OCI-LY3 (cell line): Measurements from ENCODE around the gene NBEAL2.

Source experiments
- H2AFZ ChIP-seq: fragments of 200-600, 300-600 bp; shearing (Covaris generic); 2 replicates; pipeline ENCODE4 v1.6.0; 2014; ENCODE audit warnings: antibody characterized with exemption, low read depth, low read length
- H3K27ac ChIP-seq: fragments of 200-600, 300-600 bp; sonication (generic); 2 replicates; pipeline ENCODE4 v1.5.1; 2014; ENCODE audit warnings: mild to moderate bottlenecking, low read length, moderate library complexity, mixed read lengths
- H3K27me3 ChIP-seq: fragments of 200-600, 300-600 bp; sonication (generic); 2 replicates; pipeline ENCODE4 v1.6.1; 2014; ENCODE audit warnings: low read depth, low read length, mixed read lengths
- H3K36me3 ChIP-seq: fragments of 200-600, 300-600 bp; sonication (generic); replicated peaks from 2 replicates; pipeline ENCODE3; 2014; ENCODE audit warnings: low read depth, low read length, mixed read lengths
- H3K4me1 ChIP-seq: fragments of 300-600, 200-600 bp; sonication (generic); 2 replicates; pipeline ENCODE4 v1.6.1; 2014; ENCODE audit warnings: low read length, mixed read lengths
- H3K4me2 ChIP-seq: fragments of 200-600, 300-600 bp; sonication (generic); 2 replicates; pipeline ENCODE4 v1.6.1; 2014; ENCODE audit warnings: low read length, mixed read lengths
- H3K4me3 ChIP-seq: fragments of 300-600, 200-600 bp; sonication (generic); 2 replicates; pipeline ENCODE4 v1.5.1; 2014; ENCODE audit warnings: antibody characterized with exemption, mild to moderate bottlenecking, low read length, moderate library complexity
- H3K79me2 ChIP-seq: fragments of 300-600, 200-600 bp; shearing (Covaris generic); 2 replicates; pipeline ENCODE4 v1.6.1; 2014; ENCODE audit warnings: mild to moderate bottlenecking, low read length, mixed read lengths
- H3K9ac ChIP-seq: fragments of 300-600, 200-600 bp; shearing (Covaris generic); 2 replicates; pipeline ENCODE4 v1.6.0; 2014; ENCODE audit warnings: mild to moderate bottlenecking, low read length, moderate library complexity
- H3K9me3 ChIP-seq: fragments of 200-600, 300-600 bp; shearing (Covaris generic); 2 replicates; pipeline ENCODE4 v1.6.1; 2014; ENCODE audit warnings: low read length, mixed read lengths; ENCODE audit not compliant: insufficient read depth
- H4K20me1 ChIP-seq: fragments of 200-600, 300-600 bp; sonication (generic); 2 replicates; pipeline ENCODE4 v1.6.1; 2016; ENCODE audit warnings: low read length, mixed read lengths; ENCODE audit not compliant: insufficient read depth
- EZH2phosphoT487 ChIP-seq: fragments of 200-600 bp; shearing (Covaris generic); IDR thresholded peaks from 2 replicates; pipeline ENCODE4 v1.6.1; 2018; ENCODE audit warnings: antibody characterized with exemption, mixed run types, low read depth
- TF ChIP-seq, protein P1 (sequence below): fragments of 200-600, 300-600 bp; sonication (generic); IDR thresholded peaks from 2 replicates; pipeline ENCODE4 v1.5.1; 2014; ENCODE audit warnings: antibody characterized with exemption, low read length, low read depth

NBEAL2 gene

DNA sequence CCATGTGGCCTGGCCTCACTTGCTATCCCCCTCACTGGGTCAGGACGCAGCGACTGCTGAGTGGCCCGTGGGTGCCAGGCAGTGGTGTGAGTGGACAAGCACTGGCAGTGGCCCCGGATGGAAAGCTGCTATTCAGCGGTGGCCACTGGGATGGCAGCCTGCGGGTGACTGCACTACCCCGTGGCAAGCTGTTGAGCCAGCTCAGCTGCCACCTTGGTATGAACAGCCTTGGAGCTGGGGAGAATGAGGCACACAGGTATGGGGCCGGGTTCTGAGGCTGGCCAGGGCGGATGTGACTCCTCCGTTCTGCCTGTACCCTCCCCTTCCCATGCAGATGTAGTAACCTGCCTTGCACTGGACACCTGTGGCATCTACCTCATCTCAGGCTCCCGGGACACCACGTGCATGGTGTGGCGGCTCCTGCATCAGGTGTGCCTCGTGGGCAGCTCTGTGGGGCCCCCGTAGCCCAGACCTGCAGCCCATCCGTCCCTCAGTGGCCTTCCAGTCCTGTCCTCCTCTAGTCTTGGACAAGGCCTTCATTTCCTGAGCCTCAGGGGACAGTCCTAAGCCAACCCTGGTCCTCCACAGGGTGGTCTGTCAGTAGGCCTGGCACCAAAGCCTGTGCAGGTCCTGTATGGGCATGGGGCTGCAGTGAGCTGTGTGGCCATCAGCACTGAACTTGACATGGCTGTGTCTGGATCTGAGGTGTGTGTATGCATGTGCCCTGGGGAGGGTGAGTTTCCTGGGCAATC, 28.2 kb downstream of the NBEAL2 start:
- Histone ChIP-seq H3K4me1 (no peaks in the 10 kb centered on the region), H3K36me3 (peaks cover 61% of the 10 kb centered on the region), H3K79me2 (no peaks in the 10 kb centered on the region), H2AFZ (no peak overlapping the region), H3K27ac (no peak overlapping the region), H4K20me1 (no peaks in the 10 kb centered on the region), H3K4me3 (no peak overlapping the region), H3K9ac (no peak overlapping the region), H3K27me3 (no peaks in the 10 kb centered on the region), H3K9me3 (no peaks in the 10 kb centered on the region), H3K4me2 (no peak overlapping the region)
- no peak for TF ChIP-seq EZH2phosphoT487
- TF ChIP-seq, protein P1, sequence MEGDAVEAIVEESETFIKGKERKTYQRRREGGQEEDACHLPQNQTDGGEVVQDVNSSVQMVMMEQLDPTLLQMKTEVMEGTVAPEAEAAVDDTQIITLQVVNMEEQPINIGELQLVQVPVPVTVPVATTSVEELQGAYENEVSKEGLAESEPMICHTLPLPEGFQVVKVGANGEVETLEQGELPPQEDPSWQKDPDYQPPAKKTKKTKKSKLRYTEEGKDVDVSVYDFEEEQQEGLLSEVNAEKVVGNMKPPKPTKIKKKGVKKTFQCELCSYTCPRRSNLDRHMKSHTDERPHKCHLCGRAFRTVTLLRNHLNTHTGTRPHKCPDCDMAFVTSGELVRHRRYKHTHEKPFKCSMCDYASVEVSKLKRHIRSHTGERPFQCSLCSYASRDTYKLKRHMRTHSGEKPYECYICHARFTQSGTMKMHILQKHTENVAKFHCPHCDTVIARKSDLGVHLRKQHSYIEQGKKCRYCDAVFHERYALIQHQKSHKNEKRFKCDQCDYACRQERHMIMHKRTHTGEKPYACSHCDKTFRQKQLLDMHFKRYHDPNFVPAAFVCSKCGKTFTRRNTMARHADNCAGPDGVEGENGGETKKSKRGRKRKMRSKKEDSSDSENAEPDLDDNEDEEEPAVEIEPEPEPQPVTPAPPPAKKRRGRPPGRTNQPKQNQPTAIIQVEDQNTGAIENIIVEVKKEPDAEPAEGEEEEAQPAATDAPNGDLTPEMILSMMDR: no peak

DNA sequence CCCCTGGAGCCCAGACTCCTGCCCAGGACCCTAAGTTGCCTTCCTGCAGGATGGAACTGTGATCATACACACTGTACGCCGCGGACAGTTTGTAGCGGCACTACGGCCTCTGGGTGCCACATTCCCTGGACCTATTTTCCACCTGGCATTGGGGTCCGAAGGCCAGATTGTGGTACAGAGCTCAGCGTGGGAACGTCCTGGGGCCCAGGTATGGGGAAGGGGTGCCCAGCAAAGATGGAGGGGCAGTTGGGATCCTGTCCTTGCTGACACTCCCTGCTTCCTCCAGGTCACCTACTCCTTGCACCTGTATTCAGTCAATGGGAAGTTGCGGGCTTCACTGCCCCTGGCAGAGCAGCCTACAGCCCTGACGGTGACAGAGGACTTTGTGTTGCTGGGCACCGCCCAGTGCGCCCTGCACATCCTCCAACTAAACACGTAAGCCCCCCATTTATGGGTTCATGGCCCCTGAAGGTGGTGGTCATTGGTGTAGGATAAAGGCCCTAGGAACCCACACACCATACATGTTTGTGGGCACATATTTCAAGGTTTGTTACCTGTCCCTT, 28.8 kb downstream of the NBEAL2 start:
- H3K9ac ChIP-seq: no peak overlapping the region
- no peak overlapping the region for H2AFZ ChIP-seq
- H3K4me2 ChIP-seq: no peak overlapping the region
- no peak overlapping the region for H3K4me3 ChIP-seq
- no peaks in the 10 kb centered on the region for H3K9me3 ChIP-seq
- H3K79me2 ChIP-seq: no peaks in the 10 kb centered on the region
- no peak overlapping the region for H3K27ac ChIP-seq
- no peaks in the 10 kb centered on the region for H3K27me3 ChIP-seq
- TF ChIP-seq EZH2phosphoT487: no peak
- TF ChIP-seq, protein P1: no peak
- no peaks in the 10 kb centered on the region for H4K20me1 ChIP-seq
- H3K36me3 ChIP-seq: peaks cover 56% of the 10 kb centered on the region
- no peaks in the 10 kb centered on the region for H3K4me1 ChIP-seq

DNA sequence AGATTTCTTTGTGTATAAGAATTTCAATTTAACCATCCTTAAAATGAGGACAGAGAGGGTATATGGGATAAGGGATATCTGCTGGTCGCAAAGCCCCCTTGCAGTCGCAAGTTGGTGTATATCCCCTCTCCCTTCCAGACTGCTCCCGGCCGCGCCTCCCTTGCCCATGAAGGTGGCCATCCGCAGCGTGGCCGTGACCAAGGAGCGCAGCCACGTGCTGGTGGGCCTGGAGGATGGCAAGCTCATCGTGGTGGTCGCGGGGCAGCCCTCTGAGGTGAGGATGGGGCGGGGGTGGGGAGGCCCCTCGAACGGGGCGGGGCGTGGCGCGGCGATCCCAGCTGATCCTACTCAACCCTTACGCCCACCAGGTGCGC, 29.4 kb downstream of the NBEAL2 start:
- Histone ChIP-seq H4K20me1 (no peaks in the 10 kb centered on the region), H3K36me3 (peaks cover 51% of the 10 kb centered on the region), H3K4me1 (no peaks in the 10 kb centered on the region), H3K79me2 (no peaks in the 10 kb centered on the region), H3K4me2 (no peak overlapping the region), H3K27me3 (no peaks in the 10 kb centered on the region), H3K4me3 (no peak overlapping the region), H3K9ac (no peak overlapping the region), H2AFZ (no peak overlapping the region), H3K9me3 (no peaks in the 10 kb centered on the region), H3K27ac (no peak overlapping the region)
- no peak for TF ChIP-seq EZH2phosphoT487
- TF ChIP-seq, protein P1: no peak

DNA sequence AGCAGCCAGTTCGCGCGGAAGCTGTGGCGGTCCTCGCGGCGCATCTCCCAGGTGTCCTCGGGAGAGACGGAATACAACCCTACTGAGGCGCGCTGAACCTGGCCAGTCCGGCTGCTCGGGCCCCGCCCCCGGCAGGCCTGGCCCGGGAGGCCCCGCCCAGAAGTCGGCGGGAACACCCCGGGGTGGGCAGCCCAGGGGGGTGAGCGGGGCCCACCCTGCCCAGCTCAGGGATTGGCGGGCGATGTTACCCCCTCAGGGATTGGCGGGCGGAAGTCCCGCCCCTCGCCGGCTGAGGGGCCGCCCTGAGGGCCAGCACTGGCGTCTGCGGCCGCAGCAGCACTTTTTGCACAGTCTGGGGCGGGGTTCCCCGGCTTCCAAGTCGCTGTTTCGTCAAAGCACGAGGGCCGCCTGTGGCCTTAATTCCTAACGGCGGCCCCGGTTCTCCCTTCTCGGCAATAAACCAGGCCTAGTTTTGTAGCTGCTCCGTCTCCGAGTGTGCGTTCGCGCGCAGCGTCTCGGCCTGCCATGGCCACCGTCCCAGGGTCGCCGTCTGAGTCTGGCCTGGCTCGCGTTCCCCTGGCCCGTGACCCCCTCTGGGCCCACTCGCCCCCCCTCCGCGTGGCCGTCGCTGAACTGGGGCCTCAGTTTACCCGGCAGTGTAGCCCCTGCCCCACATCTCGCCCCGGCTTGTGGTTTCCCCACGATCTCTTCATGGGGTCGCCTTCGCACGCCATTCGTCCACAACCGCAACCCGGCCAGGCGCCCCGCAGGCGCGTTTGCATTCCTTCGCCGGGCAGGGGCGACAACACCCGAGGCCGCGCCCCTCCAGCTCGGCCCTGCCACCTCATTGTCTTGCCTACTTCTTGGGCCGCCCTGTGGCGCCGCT, 30.0 kb downstream of the NBEAL2 start:
- Histone ChIP-seq H3K9ac (no peak overlapping the region), H3K79me2 (no peaks in the 10 kb centered on the region), H3K4me1 (no peaks in the 10 kb centered on the region), H3K4me3 (no peak overlapping the region), H3K36me3 (peaks cover 52% of the 10 kb centered on the region), H2AFZ (no peak overlapping the region), H4K20me1 (no peaks in the 10 kb centered on the region), H3K27me3 (no peaks in the 10 kb centered on the region), H3K9me3 (no peaks in the 10 kb centered on the region), H3K27ac (no peak overlapping the region), H3K4me2 (no peak overlapping the region)
- TF ChIP-seq EZH2phosphoT487: no peak
- TF ChIP-seq, protein P1: no peak
